ENCODE measurements around the gene CIPC. TPM values are rescaled to one million over a fixed set of nuclear protein-coding genes. Genes with fewer than 3 reads are reported as not detected.
A peak's percentile ranks its signal among the peaks of the same experiment; 100 is the strongest.

Gene CIPC
- total RNA-seq, 1 experiment from 2014 or later: 20.6 TPM

DNA sequence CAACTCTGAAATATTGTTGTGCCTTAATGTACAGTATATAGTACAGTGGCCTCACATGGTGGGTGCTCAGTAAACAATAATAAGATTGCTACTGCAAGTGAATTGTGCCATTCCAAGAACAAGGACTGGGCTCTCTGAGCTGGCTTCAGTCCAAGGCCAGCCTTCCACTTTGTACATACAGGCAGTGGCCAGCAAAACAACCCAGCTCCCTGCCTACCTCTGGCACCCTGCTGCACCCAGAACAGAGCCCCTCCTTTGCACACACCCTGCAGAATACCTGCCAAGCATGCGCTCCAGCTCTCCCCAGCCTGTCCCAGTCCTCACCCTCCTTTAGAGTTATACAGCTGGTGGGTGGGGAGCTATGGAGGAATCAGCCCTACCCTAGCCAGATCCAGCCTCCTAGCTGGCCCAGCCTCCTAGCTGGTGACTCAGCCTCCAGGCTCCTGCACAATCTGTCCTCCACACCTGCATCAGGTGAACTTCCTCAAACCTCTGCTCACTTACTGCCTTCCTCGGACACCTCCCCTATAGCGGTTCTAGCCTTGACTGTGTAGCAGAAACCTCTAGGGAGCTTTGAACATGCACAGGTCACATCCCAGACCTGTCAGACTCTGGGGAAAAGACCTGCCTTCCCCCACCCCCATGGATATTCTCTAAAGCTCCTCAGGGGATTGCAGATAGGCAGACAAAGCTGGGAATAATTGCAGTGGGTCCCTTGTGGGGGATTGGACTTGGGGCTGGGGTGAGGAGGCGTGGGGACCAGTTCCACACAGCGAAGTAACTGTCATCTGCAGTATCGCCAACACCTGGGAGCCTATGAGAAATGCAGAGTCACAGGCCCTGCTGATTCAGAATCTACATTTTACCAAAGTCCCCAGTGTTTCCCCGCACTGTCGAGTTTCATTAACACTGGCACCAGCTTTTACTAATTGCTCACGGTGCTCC lies 25.6 kb downstream of the CIPC start:
- no peaks in the 10 kb centered on the region for H3K27me3 ChIP-seq (ENCODE audit: insufficient read depth, low read length)
- H3K4me1 ChIP-seq (ENCODE audit: control insufficient read depth in 1 of 2, insufficient read depth in 2 of 2, low read length in 2 of 2): peaks cover 39 to 65% of the 10 kb centered on the region in 2 experiments
- H3K9me2 ChIP-seq (ENCODE audit: insufficient read depth): no peaks in the 10 kb centered on the region
- H3K9me3 ChIP-seq (ENCODE audit: control insufficient read depth in 1 of 2, insufficient read depth in 1 of 2, low read depth in 1 of 2, low read length in 2 of 2): no peaks in the 10 kb centered on the region
- RAD21 ChIA-PET (ENCODE audit: low non-redundant PET in 1 of 2, low total read pairs in 2 of 2, uncharacterized antibody in 2 of 2, unreplicated experiment in 2 of 2): interaction anchor here (0.5 to 1.8 kb wide), 6 partner anchors 8 to 407 kb away, joined by 3 to 8 read pairs (median 3); partner anchors contain the start of genes AHSA1 (in 1 of the 2) and CIPC (in 1 of the 2)
- H3K4me3 ChIP-seq (replicated peaks in 1 of 2; ENCODE audit: low read depth in 1 of 2, low read length in 2 of 2): peak overlapping the region in 1 of 2 experiments; percentile 8; a peak in 2 of 4 replicates
- H3K27ac ChIP-seq (ENCODE audit: low read depth, low read length): peak overlapping the region; percentile 45
- BruUV-seq (replicated peaks): no TSS peak
- no peak overlapping the region for H2AFZ ChIP-seq (ENCODE audit: low read depth, low read length, poor library complexity, severe bottlenecking)
- no peaks in the 10 kb centered on the region for H3K36me3 ChIP-seq (ENCODE audit: control insufficient read depth in 1 of 2, insufficient read depth in 2 of 2, low read length in 2 of 2)
- POLR2A ChIA-PET: interaction anchor here (0.6 to 1.6 kb wide), 2 partner anchors 27 to 29 kb away, joined by 3 to 5 read pairs; no protein-coding TSS in a partner anchor
- no peaks in the 10 kb centered on the region for H4K20me1 ChIP-seq (ENCODE audit: insufficient read depth)
- ATAC-seq (peak; percentile 77), DNase-seq (ENCODE audit: low read depth, low spot score) (peak; percentile 70)
- TF ChIP-seq ELF1 (IDR thresholded peaks at IDR 0.05; ENCODE audit: borderline replicate concordance, low read depth) (no peak), REST (IDR thresholded peaks at IDR 0.05; ENCODE audit: low read depth) (no peak), EZH2phosphoT487 (IDR thresholded peaks at IDR 0.05; ENCODE audit: borderline replicate concordance) (no peak), ZNF274 (IDR thresholded peaks at IDR 0.05; ENCODE audit: low read depth, low read length) (no peak), POLR2AphosphoS5 (IDR thresholded peaks at IDR 0.05; ENCODE audit: low read depth, low read length) (no peak), YY1 (IDR thresholded peaks at IDR 0.05; ENCODE audit: extremely low read depth, insufficient replicate concordance, low read depth, low read length) (no peak), ZFX (IDR thresholded peaks at IDR 0.05) (no peak), JUND (IDR thresholded peaks at IDR 0.05) (no peak), SIN3A (IDR thresholded peaks at IDR 0.05; ENCODE audit: low read depth) (no peak)
- TF ChIP-seq, protein P1, sequence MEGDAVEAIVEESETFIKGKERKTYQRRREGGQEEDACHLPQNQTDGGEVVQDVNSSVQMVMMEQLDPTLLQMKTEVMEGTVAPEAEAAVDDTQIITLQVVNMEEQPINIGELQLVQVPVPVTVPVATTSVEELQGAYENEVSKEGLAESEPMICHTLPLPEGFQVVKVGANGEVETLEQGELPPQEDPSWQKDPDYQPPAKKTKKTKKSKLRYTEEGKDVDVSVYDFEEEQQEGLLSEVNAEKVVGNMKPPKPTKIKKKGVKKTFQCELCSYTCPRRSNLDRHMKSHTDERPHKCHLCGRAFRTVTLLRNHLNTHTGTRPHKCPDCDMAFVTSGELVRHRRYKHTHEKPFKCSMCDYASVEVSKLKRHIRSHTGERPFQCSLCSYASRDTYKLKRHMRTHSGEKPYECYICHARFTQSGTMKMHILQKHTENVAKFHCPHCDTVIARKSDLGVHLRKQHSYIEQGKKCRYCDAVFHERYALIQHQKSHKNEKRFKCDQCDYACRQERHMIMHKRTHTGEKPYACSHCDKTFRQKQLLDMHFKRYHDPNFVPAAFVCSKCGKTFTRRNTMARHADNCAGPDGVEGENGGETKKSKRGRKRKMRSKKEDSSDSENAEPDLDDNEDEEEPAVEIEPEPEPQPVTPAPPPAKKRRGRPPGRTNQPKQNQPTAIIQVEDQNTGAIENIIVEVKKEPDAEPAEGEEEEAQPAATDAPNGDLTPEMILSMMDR (IDR thresholded peaks at IDR 0.05 in 2 of 3, conservative IDR thresholded peaks at IDR 0.05 in 1 of 3; ENCODE audit: borderline replicate concordance in 1 of 3, insufficient read depth in 1 of 3, low read depth in 2 of 3, low read length in 2 of 3): no peak
- TF ChIP-seq, protein P2, sequence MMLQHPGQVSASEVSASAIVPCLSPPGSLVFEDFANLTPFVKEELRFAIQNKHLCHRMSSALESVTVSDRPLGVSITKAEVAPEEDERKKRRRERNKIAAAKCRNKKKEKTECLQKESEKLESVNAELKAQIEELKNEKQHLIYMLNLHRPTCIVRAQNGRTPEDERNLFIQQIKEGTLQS (IDR thresholded peaks at IDR 0.05): no peak
- TF ChIP-seq, protein P3, sequence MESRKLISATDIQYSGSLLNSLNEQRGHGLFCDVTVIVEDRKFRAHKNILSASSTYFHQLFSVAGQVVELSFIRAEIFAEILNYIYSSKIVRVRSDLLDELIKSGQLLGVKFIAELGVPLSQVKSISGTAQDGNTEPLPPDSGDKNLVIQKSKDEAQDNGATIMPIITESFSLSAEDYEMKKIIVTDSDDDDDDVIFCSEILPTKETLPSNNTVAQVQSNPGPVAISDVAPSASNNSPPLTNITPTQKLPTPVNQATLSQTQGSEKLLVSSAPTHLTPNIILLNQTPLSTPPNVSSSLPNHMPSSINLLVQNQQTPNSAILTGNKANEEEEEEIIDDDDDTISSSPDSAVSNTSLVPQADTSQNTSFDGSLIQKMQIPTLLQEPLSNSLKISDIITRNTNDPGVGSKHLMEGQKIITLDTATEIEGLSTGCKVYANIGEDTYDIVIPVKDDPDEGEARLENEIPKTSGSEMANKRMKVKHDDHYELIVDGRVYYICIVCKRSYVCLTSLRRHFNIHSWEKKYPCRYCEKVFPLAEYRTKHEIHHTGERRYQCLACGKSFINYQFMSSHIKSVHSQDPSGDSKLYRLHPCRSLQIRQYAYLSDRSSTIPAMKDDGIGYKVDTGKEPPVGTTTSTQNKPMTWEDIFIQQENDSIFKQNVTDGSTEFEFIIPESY (IDR thresholded peaks at IDR 0.05; ENCODE audit: extremely low read depth, insufficient replicate concordance, low read length): no peak
- H3K9ac ChIP-seq (ENCODE audit: low read length): peak overlapping the region; percentile 38
- CTCF ChIA-PET: interaction anchor here (0.9 to 2.2 kb wide), 9 partner anchors 8 to 251 kb away, joined by 3 to 10 read pairs (median 4); no protein-coding TSS in a partner anchor
- no peaks in the 10 kb centered on the region for H3K79me2 ChIP-seq (ENCODE audit: insufficient read depth, low read length)
- intact Hi-C loops (cut with micrococcal nuclease): loop anchor here (2.0 kb wide), 1 partner anchor 25 kb away; the partner anchor contains the start of gene CIPC
- H3K4me2 ChIP-seq (ENCODE audit: low read length): peak overlapping the region; percentile 60
